Activated CD4-positive, alpha-beta T cell treated with anti-CD3 and anti-CD28 coated beads for 4 hours (primary cell): ENCODE data around the gene WDR35.
"Not testable (repeated sequence)": the region's sequence is repeated elsewhere in the genome, so short reads cannot be mapped to it uniquely, and the experiment has no call there.

Source experiments
- DNase-seq, 2 donors: peaks; one replicate each; pipeline ENCODE4 v3.0.0-alpha.2; 2020

WDR35 gene

GRCh38 chr2:19936203-19936602 is 53.7 kb downstream of the WDR35 start:
- DNase-seq: no peak

GRCh38 chr2:19933351-19933981 is 56.4 kb downstream of the WDR35 start:
- DNase-seq: no peak

- no peak for DNase-seq
Measured at GRCh38 chr2:19932928-19933327, 57.0 kb downstream of the WDR35 start.

GRCh38 chr2:19929226-19929625 is 60.7 kb downstream of the WDR35 start:
- DNase-seq: no peak

GRCh38 chr2:19927816-19928215 is 62.1 kb downstream of the WDR35 start:
- DNase-seq: not testable (repeated sequence)

GRCh38 chr2:19924526-19924925 is 65.4 kb downstream of the WDR35 start:
- DNase-seq: not testable (repeated sequence)

GRCh38 chr2:19922188-19922587 is 67.7 kb downstream of the WDR35 start:
- not testable (repeated sequence) for DNase-seq

GRCh38 chr2:19916385-19916950 is 73.4 kb downstream of the WDR35 start:
- no peak for DNase-seq

- DNase-seq: no peak
Measured at GRCh38 chr2:19914266-19914975, 75.5 kb downstream of the WDR35 start.

GRCh38 chr2:19911808-19912509 is 77.9 kb downstream of the WDR35 start:
- no peak for DNase-seq

- no peak for DNase-seq
Measured at GRCh38 chr2:19902216-19902740, 87.6 kb downstream of the WDR35 start.

- DNase-seq: peak; percentile 93 to 94
Measured at GRCh38 chr2:19901442-19902215, 88.3 kb downstream of the WDR35 start, which contains the start of gene TTC32. Gene TTC32, minus strand, starts transcription at chr2:19901983. Its CDS starts 129 bp downstream, at chr2:19901854.

- DNase-seq: no peak
Measured at GRCh38 chr2:19900931-19901441, 88.9 kb downstream of the WDR35 start.

GRCh38 chr2:19899985-19900930 is 89.6 kb downstream of the WDR35 start:
- peak; percentile 11 to 15 for DNase-seq

- DNase-seq: no peak
Measured at GRCh38 chr2:19898592-19899329, 91.1 kb downstream of the WDR35 start.

GRCh38 chr2:19897623-19898245 is 92.2 kb downstream of the WDR35 start:
- DNase-seq: no peak

GRCh38 chr2:19895535-19895934 is 94.4 kb downstream of the WDR35 start:
- no peak for DNase-seq

- no peak for DNase-seq
Measured at GRCh38 chr2:19894134-19894792, 95.6 kb downstream of the WDR35 start.

- no peak for DNase-seq
Measured at GRCh38 chr2:19893520-19894133, 96.3 kb downstream of the WDR35 start.
